Measurements from ENCODE around the gene LAMB4. TPM values are rescaled to one million over a fixed set of nuclear protein-coding genes. Genes with fewer than 3 reads are reported as not detected.

The LAMB4 gene
- total and polyA plus RNA-seq, 2 experiments from 2014 or later: 0.16 TPM; not detected in 1

- Histone ChIP-seq H3K4me2 (ENCODE audit: unreplicated experiment) (no peak overlapping the region), H3K4me1 (ENCODE audit: insufficient read depth) (peaks cover 26% of the 10 kb centered on the region), H2AFZ (no peak overlapping the region), H3K27ac (no peak overlapping the region), H3K9me3 (ENCODE audit: low read depth) (no peaks in the 10 kb centered on the region), H3K36me3 (ENCODE audit: low read depth) (no peaks in the 10 kb centered on the region), H4K20me1 (ENCODE audit: insufficient read depth) (no peaks in the 10 kb centered on the region), H3F3A (ENCODE audit: insufficient read depth) (peaks cover 33% of the 10 kb centered on the region), H3K27me3 (replicated peaks; ENCODE audit: insufficient read depth) (no peaks in the 10 kb centered on the region), H3K9me2 (ENCODE audit: insufficient read depth) (peaks cover 6% of the 10 kb centered on the region; the same call in 1 of the 2 replicates), H3K4me3 (no peak overlapping the region), H3K9ac (no peak overlapping the region), H3K79me2 (ENCODE audit: insufficient read depth) (no peaks in the 10 kb centered on the region)
- in situ Hi-C loops (cut with MboI): no loop called here
- DNase-seq: no peak
- 92 to 95% methylated on average over 5 of the region's 5 CpGs for WGBS, 2 experiments (ENCODE audit: low coverage in 1 of 2, low lambda C conversion rate in 2 of 2, missing lambda C conversion rate in 2 of 2)
- TF ChIP-seq EZH2 (IDR thresholded peaks at IDR 0.05; ENCODE audit: insufficient read depth, poor library complexity, severe bottlenecking) (no peak), EZH2phosphoT487 (IDR thresholded peaks at IDR 0.05; ENCODE audit: insufficient read depth, low read depth) (no peak)
Observed at GRCh38 chr7:108026116-108026515, 104.0 kb downstream of the LAMB4 start.

DNA sequence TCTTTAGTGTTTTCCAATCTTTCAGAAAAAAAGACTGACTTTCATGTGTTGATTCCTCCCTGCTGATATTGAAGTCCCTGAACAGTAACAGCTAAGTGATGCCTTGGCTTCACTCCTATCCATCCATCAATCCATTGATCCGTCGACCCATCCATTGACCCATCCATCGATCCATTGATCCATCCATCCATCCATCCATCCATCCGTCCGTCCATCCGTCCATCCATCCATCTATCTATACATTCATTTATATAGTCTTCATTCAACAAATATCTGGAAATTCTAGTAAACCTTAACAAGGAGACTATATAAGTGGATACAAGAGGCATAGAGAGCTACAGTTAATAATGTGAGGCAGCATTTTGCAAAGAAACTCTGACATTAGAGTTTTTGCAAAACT, 105.6 kb downstream of the LAMB4 start:
- Histone ChIP-seq H3K27ac (no peak overlapping the region), H3K79me2 (ENCODE audit: insufficient read depth) (no peaks in the 10 kb centered on the region), H4K20me1 (ENCODE audit: insufficient read depth) (no peaks in the 10 kb centered on the region), H3K27me3 (replicated peaks; ENCODE audit: insufficient read depth) (no peaks in the 10 kb centered on the region), H2AFZ (no peak overlapping the region), H3K9ac (no peak overlapping the region), H3K4me2 (ENCODE audit: unreplicated experiment) (no peak overlapping the region), H3K36me3 (ENCODE audit: low read depth) (no peaks in the 10 kb centered on the region), H3K4me1 (ENCODE audit: insufficient read depth) (peaks cover 12% of the 10 kb centered on the region), H3K9me3 (ENCODE audit: low read depth) (no peaks in the 10 kb centered on the region), H3K4me3 (no peak overlapping the region), H3K9me2 (ENCODE audit: insufficient read depth) (peaks cover 6% of the 10 kb centered on the region; the same call in 1 of the 2 replicates), H3F3A (ENCODE audit: insufficient read depth) (peaks cover 19% of the 10 kb centered on the region; the same call in 1 of the 2 replicates)
- no peak for DNase-seq
- TF ChIP-seq EZH2 (IDR thresholded peaks at IDR 0.05; ENCODE audit: insufficient read depth, poor library complexity, severe bottlenecking) (no peak), EZH2phosphoT487 (IDR thresholded peaks at IDR 0.05; ENCODE audit: insufficient read depth, low read depth) (no peak)
- in situ Hi-C loops (cut with MboI): no loop called here
- WGBS, 2 experiments (ENCODE audit: low coverage in 1 of 2, low lambda C conversion rate in 2 of 2, missing lambda C conversion rate in 2 of 2): 92 to 96% methylated on average over 6 of the region's 6 CpGs

GRCh38 chr7:108020585-108020984, 109.6 kb downstream of the LAMB4 start:
- Histone ChIP-seq H3K27me3 (replicated peaks; ENCODE audit: insufficient read depth) (no peaks in the 10 kb centered on the region), H3K4me3 (no peak overlapping the region), H2AFZ (no peak overlapping the region), H3K27ac (no peak overlapping the region), H3K9ac (no peak overlapping the region), H3K79me2 (ENCODE audit: insufficient read depth) (no peaks in the 10 kb centered on the region), H4K20me1 (ENCODE audit: insufficient read depth) (no peaks in the 10 kb centered on the region), H3K4me1 (ENCODE audit: insufficient read depth) (peaks cover 14% of the 10 kb centered on the region; the same call in 1 of the 2 replicates), H3K9me3 (ENCODE audit: low read depth) (no peaks in the 10 kb centered on the region), H3K9me2 (ENCODE audit: insufficient read depth) (no peaks in the 10 kb centered on the region), H3K4me2 (ENCODE audit: unreplicated experiment) (no peak overlapping the region), H3F3A (ENCODE audit: insufficient read depth) (peaks cover 24% of the 10 kb centered on the region), H3K36me3 (ENCODE audit: low read depth) (no peaks in the 10 kb centered on the region)
- no peak for DNase-seq
- in situ Hi-C loops (cut with MboI): no loop called here
- WGBS, 2 experiments (ENCODE audit: low coverage in 1 of 2, low lambda C conversion rate in 2 of 2, missing lambda C conversion rate in 2 of 2): 98 to 100% methylated on average over 2 of the region's 2 CpGs
- TF ChIP-seq EZH2phosphoT487 (IDR thresholded peaks at IDR 0.05; ENCODE audit: insufficient read depth, low read depth) (no peak), EZH2 (IDR thresholded peaks at IDR 0.05; ENCODE audit: insufficient read depth, poor library complexity, severe bottlenecking) (no peak)

DNA sequence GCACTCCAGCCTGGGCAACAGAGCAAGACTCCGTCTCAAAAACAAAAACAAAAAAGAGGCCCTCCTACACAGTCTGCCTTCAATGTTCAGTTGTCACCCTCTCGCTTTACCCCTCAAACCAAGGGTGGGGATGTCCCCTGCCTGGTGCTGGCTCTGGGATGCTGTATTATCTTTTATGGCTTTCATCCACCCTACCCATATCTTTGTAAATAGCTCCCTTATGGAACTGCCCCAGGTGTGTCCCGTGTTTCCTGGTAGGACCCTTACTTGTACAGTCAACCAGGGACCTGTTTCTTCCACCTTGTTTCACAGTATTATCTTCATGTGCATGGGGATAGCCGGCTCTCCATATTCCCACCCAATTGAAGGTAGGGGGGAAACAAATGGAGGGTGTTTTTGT, 111.5 kb downstream of the LAMB4 start:
- TF ChIP-seq EZH2 (IDR thresholded peaks at IDR 0.05; ENCODE audit: insufficient read depth, poor library complexity, severe bottlenecking) (no peak), EZH2phosphoT487 (IDR thresholded peaks at IDR 0.05; ENCODE audit: insufficient read depth, low read depth) (no peak)
- no peak overlapping the region for H3K27ac ChIP-seq
- H3K9me2 ChIP-seq (ENCODE audit: insufficient read depth): no peaks in the 10 kb centered on the region
- no peak overlapping the region for H3K4me3 ChIP-seq
- no peak overlapping the region for H2AFZ ChIP-seq
- H3K9me3 ChIP-seq (ENCODE audit: low read depth): no peaks in the 10 kb centered on the region
- no peak overlapping the region for H3K4me2 ChIP-seq (ENCODE audit: unreplicated experiment)
- H3K9ac ChIP-seq: no peak overlapping the region
- no peaks in the 10 kb centered on the region for H3K79me2 ChIP-seq (ENCODE audit: insufficient read depth)
- H4K20me1 ChIP-seq (ENCODE audit: insufficient read depth): no peaks in the 10 kb centered on the region
- no peaks in the 10 kb centered on the region for H3K27me3 ChIP-seq (replicated peaks; ENCODE audit: insufficient read depth)
- DNase-seq: no peak
- peaks cover 31% of the 10 kb centered on the region for H3K4me1 ChIP-seq (ENCODE audit: insufficient read depth)
- peaks cover 28% of the 10 kb centered on the region for H3F3A ChIP-seq (ENCODE audit: insufficient read depth)
- in situ Hi-C loops (cut with MboI): no loop called here
- WGBS, 2 experiments (ENCODE audit: low coverage in 1 of 2, low lambda C conversion rate in 2 of 2, missing lambda C conversion rate in 2 of 2): 91 to 97% methylated on average over 4 of the region's 4 CpGs
- no peaks in the 10 kb centered on the region for H3K36me3 ChIP-seq (ENCODE audit: low read depth)

DNA sequence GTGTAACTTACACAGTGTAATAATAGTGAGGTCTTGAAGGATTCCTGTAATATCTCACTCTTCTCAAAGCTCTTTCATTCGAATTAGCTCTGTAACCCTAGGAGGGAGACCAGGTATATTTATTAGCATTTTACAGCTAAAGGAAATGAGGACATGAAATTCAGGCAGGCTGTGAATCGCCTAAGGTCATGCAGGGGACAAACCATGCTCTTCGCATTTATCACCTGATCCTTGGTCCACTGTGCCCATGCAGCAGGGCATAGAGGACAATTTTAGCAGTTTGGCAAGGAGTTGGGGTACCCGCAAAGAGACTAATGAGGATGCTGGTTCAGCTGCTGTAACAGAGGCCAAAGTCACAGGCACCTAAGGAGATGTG, 112.4 kb downstream of the LAMB4 start:
- Histone ChIP-seq H3K9me3 (ENCODE audit: low read depth) (no peaks in the 10 kb centered on the region), H4K20me1 (ENCODE audit: insufficient read depth) (no peaks in the 10 kb centered on the region), H2AFZ (no peak overlapping the region), H3K4me1 (ENCODE audit: insufficient read depth) (peaks cover 26% of the 10 kb centered on the region), H3K36me3 (ENCODE audit: low read depth) (no peaks in the 10 kb centered on the region), H3K9me2 (ENCODE audit: insufficient read depth) (no peaks in the 10 kb centered on the region), H3K79me2 (ENCODE audit: insufficient read depth) (no peaks in the 10 kb centered on the region), H3K9ac (no peak overlapping the region), H3F3A (ENCODE audit: insufficient read depth) (peaks cover 20% of the 10 kb centered on the region), H3K27me3 (replicated peaks; ENCODE audit: insufficient read depth) (no peaks in the 10 kb centered on the region), H3K4me2 (ENCODE audit: unreplicated experiment) (no peak overlapping the region), H3K27ac (no peak overlapping the region), H3K4me3 (no peak overlapping the region)
- WGBS, 2 experiments (ENCODE audit: low coverage in 1 of 2, low lambda C conversion rate in 2 of 2, missing lambda C conversion rate in 2 of 2): 92 to 95% methylated on average over 4 of the region's 4 CpGs
- no peak for DNase-seq
- TF ChIP-seq EZH2phosphoT487 (IDR thresholded peaks at IDR 0.05; ENCODE audit: insufficient read depth, low read depth): no peak
- no peak for TF ChIP-seq EZH2 (IDR thresholded peaks at IDR 0.05; ENCODE audit: insufficient read depth, poor library complexity, severe bottlenecking)
- in situ Hi-C loops (cut with MboI): no loop called here

Data from GM23248 (cell line).